ENCODE results near the gene STK32A. TPM values are rescaled to one million over a fixed set of nuclear protein-coding genes. Genes with fewer than 3 reads are reported as not detected.

STK32A gene
- total RNA-seq, 4 donors from 2014 or later = 5.1 to 27.4 (median 7.0) TPM

GRCh38 chr5:147410496-147411358 lies 175.9 kb downstream of the STK32A start:
- Histone ChIP-seq H3K27me3 (no peaks in the 10 kb centered on the region), H3K36me3 (peaks cover 26% of the 10 kb centered on the region), H3K9me3 (no peaks in the 10 kb centered on the region), H3K4me3 (no peak overlapping the region), H3K4me1 (peaks cover 3% of the 10 kb centered on the region), H3K27ac (no peak overlapping the region)
- TF ChIP-seq EP300 (IDR thresholded peaks at IDR 0.05) = no peak
- 67% methylated on average over 8 of the region's 8 CpGs for WGBS
- no peak for DNase-seq (ENCODE audit: low spot score in 2 of 2)

- Histone ChIP-seq H3K9me3 (no peaks in the 10 kb centered on the region), H3K4me1 (peaks cover 6% of the 10 kb centered on the region), H3K36me3 (peaks cover 26% of the 10 kb centered on the region), H3K4me3 (no peak overlapping the region), H3K27me3 (no peaks in the 10 kb centered on the region), H3K27ac (no peak overlapping the region)
- TF ChIP-seq POLR2AphosphoS5 (IDR thresholded peaks at IDR 0.05) = no peak
- TF ChIP-seq CTCF (IDR thresholded peaks at IDR 0.05) = no peak
- no peak for TF ChIP-seq EP300 (IDR thresholded peaks at IDR 0.05)
- TF ChIP-seq POLR2A (IDR thresholded peaks at IDR 0.05) = no peak
- 76% methylated on average over 8 of the region's 8 CpGs for WGBS
- no peak for DNase-seq (ENCODE audit: low spot score in 2 of 2)
Measured at GRCh38 chr5:147411359-147412319, 176.8 kb downstream of the STK32A start.

GRCh38 chr5:147412561-147412960 lies 177.7 kb downstream of the STK32A start:
- Histone ChIP-seq H3K27me3 (no peaks in the 10 kb centered on the region), H3K27ac (no peak overlapping the region), H3K9me3 (no peaks in the 10 kb centered on the region), H3K36me3 (peaks cover 24% of the 10 kb centered on the region), H3K4me3 (no peak overlapping the region), H3K4me1 (peaks cover 13% of the 10 kb centered on the region)
- TF ChIP-seq POLR2A (IDR thresholded peaks at IDR 0.05) (no peak), EP300 (IDR thresholded peaks at IDR 0.05) (no peak), CTCF (IDR thresholded peaks at IDR 0.05) (no peak), POLR2AphosphoS5 (IDR thresholded peaks at IDR 0.05) (no peak)
- no peak for DNase-seq (ENCODE audit: low spot score in 2 of 2)
- WGBS = 98% methylated on average over 2 of the region's 2 CpGs

- Histone ChIP-seq H3K27ac (no peak overlapping the region), H3K4me3 (no peak overlapping the region), H3K36me3 (peaks cover 20% of the 10 kb centered on the region), H3K9me3 (no peaks in the 10 kb centered on the region), H3K4me1 (peaks cover 19% of the 10 kb centered on the region), H3K27me3 (no peaks in the 10 kb centered on the region)
- no peak for TF ChIP-seq CTCF (IDR thresholded peaks at IDR 0.05)
- no peak for TF ChIP-seq POLR2AphosphoS5 (IDR thresholded peaks at IDR 0.05)
- TF ChIP-seq EP300 (IDR thresholded peaks at IDR 0.05) = no peak
- TF ChIP-seq POLR2A (IDR thresholded peaks at IDR 0.05) = no peak
- no peak for DNase-seq (ENCODE audit: low spot score in 2 of 2)
- 85% methylated on average over 3 of the region's 3 CpGs for WGBS
Measured at GRCh38 chr5:147413266-147413665, 178.4 kb downstream of the STK32A start.

- DNase-seq (ENCODE audit: low spot score in 2 of 2) = no peak
- TF ChIP-seq EP300 (IDR thresholded peaks at IDR 0.05) (no peak), POLR2A (IDR thresholded peaks at IDR 0.05) (no peak), CTCF (IDR thresholded peaks at IDR 0.05) (no peak)
- Histone ChIP-seq H3K9me3 (no peaks in the 10 kb centered on the region), H3K4me1 (peaks cover 19% of the 10 kb centered on the region), H3K27ac (no peak overlapping the region), H3K27me3 (no peaks in the 10 kb centered on the region), H3K36me3 (peaks cover 16% of the 10 kb centered on the region), H3K4me3 (no peak overlapping the region)
- 94% methylated on average over 3 of the region's 3 CpGs for WGBS
Measured at GRCh38 chr5:147415651-147416050, 180.8 kb downstream of the STK32A start.
